Peyer's patch (tissue), 4 donors: ENCODE results near the gene RCOR2.

Experiments
- POLR2A ChIP-seq, 2 donors: fragments of 450-650 bp; IDR thresholded peaks; one replicate each; pipeline ENCODE4 v1.5.1; 2017; ENCODE audit warnings: antibody characterized with exemption in 2 of 2, mild to moderate bottlenecking in 2 of 2, moderate library complexity in 2 of 2
- TF ChIP-seq, protein P1 (sequence below), 6 experiments: fragments of 450-650 bp in 4 of 6; fragments of 200-600 bp in 2 of 6; sonication (generic) in 1 of 6; IDR thresholded peaks; one replicate each; pipeline ENCODE4 v1.5.1; 2017 to 2019; ENCODE audit warnings: antibody characterized with exemption in 6 of 6, mild to moderate bottlenecking in 3 of 6, moderate library complexity in 1 of 6

DNA sequence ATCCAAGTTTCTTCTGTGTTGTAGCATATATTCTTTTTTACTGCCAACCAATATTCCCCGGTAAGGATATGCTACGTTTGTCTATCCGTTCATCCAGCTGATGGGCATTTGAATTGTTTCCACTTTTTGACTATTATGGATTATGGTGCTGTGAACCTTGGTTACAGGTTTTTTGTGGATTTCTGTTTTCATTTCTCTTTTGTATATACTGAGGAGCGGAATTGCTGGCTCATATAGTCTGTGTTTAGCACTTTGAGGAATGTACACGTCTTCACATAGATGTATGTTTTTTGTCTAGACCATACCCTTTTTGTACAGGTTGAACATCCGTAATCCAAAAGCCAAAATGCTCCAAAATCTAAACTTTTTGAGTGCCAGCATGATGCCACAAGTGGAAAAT, 23.6 kb downstream of the RCOR2 start:
- TF ChIP-seq, protein P1, sequence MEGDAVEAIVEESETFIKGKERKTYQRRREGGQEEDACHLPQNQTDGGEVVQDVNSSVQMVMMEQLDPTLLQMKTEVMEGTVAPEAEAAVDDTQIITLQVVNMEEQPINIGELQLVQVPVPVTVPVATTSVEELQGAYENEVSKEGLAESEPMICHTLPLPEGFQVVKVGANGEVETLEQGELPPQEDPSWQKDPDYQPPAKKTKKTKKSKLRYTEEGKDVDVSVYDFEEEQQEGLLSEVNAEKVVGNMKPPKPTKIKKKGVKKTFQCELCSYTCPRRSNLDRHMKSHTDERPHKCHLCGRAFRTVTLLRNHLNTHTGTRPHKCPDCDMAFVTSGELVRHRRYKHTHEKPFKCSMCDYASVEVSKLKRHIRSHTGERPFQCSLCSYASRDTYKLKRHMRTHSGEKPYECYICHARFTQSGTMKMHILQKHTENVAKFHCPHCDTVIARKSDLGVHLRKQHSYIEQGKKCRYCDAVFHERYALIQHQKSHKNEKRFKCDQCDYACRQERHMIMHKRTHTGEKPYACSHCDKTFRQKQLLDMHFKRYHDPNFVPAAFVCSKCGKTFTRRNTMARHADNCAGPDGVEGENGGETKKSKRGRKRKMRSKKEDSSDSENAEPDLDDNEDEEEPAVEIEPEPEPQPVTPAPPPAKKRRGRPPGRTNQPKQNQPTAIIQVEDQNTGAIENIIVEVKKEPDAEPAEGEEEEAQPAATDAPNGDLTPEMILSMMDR (IDR thresholded peaks at IDR 0.05) = no peak
- no peak for TF ChIP-seq POLR2A (IDR thresholded peaks at IDR 0.05)
